SW 1271 (cell line): ENCODE data around the gene HCRTR1.
"Not testable (repeated sequence)": the region's sequence is repeated elsewhere in the genome, so short reads cannot be mapped to it uniquely, and the experiment has no call there.

Experiments used
- DNase-seq, 2 experiments: peaks; one replicate each; lab custom pipeline; 2025; lab: John Stamatoyannopoulos, UW

HCRTR1 gene

DNA sequence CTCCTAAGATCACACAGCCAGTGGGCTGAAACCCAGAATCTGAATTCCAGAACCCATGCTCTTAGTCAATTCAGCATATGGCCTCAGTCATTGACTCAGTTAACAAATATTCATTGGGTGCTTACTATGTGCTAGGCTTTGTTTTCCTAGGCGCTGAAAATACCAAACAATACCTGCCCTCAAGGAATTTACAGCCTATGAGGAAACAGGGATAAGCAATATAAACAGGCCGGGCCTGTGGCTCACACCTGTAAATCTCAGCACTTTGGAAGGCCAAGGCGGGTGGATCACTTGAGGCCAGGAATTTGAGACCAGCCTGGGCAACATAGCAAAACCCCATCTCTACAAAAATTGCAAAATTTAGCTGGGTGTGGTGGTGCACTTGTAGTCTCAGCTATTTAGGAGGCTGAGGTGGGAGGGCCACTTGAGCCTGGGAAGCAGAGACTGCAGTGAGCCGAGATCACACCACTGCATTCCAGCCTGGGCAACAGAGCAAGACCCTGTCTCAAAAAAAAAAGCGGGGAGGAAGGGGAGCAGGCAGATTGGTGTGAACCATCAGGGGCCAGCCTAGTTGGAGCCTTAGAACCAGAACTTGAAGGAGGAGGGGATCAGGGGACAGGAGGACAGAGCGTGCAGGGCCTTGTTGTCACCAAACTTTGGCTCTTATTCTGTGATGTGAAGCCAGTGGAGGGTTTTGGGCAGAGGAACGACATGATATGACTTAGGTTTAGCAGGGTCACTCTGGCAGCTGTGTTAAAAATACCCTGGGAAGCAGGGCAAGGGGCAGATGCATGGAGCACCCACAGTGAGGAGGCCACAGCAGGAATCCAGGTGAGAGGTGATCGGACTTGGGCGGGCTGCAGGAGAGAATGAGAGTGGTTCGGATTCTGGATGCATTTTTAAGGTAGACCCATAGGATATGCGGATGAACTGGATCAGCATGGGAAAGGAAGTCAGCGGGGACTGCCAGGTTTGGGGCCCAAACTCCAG is 35.4 kb upstream of the HCRTR1 start:
- no peak for DNase-seq

DNA sequence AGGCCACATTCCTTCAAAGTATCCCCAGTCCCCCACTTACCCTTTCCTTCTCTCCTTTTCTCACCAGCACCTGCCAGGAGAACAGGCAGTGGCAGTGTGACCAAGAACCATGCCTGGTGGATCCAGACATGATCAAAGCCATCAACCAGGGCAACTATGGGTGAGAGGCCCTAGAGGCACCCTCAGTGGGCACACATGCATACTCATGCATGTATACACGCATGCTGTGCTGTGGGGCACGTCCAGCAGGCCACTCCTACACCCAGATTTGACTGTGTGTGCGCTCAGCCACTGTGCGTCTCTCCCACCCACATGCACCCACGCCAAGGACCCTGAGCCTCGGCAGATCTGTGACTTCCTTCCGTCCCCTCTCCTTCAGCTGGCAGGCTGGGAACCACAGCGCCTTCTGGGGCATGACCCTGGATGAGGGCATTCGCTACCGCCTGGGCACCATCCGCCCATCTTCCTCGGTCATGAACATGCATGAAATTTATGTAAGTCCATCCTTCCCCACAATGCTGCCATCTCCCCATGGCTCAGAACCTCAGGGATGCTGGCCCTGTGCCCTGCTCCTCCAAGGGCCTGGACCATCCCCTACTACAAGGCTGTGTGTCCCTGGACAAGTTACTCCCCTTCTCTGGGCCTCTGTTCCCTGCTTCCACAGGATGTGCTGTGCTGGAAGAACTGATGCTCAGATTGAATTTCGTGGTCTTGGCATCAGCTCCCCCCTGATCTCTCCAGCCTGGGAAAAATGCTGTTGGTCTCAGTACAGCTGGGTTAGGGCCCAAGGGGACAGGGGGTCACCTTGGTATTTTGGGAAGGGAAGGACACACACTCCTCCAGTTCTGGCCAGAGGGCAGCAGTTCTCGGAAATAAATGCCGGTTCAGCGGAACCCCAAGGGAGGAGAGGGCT is 34.2 kb upstream of the HCRTR1 start:
- no peak for DNase-seq

DNA sequence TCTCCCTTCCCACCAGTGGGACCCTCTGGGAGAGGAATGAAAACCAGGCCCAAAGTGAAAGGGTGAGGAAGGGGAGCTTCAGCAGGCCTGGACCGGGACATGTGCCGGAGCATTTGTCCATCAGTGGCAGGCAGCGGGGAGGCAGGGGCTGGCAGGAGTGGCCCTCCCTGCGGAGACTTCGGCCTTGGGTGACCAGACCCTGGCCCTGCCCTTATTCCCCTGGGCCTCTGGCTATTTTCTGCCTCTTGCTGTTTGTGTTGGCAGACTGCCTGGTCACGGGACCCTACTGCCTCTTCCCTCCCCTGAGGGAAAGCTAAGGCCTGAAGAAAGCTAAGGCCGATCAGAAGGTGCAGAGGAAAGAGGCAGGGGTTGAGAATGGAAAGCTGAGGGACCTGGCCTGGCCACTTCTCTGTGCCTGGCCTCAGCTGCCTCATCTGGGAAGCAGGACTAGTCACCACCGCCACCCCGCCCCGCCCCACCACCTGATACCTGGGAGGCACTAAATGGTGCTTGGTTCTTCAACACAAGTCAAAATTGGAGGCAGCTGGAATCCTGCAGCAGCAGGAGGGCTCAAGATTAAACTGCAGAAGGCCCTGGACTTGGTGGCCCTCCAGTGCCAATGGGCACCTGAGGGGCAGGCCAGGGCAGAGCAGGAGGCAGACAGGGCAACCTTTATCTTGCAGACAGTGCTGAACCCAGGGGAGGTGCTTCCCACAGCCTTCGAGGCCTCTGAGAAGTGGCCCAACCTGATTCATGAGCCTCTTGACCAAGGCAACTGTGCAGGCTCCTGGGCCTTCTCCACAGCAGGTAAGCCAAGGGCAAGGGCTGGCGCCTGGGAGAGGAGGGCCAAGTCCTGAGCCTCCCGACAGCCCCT is 33.3 kb upstream of the HCRTR1 start:
- DNase-seq: no peak

DNA sequence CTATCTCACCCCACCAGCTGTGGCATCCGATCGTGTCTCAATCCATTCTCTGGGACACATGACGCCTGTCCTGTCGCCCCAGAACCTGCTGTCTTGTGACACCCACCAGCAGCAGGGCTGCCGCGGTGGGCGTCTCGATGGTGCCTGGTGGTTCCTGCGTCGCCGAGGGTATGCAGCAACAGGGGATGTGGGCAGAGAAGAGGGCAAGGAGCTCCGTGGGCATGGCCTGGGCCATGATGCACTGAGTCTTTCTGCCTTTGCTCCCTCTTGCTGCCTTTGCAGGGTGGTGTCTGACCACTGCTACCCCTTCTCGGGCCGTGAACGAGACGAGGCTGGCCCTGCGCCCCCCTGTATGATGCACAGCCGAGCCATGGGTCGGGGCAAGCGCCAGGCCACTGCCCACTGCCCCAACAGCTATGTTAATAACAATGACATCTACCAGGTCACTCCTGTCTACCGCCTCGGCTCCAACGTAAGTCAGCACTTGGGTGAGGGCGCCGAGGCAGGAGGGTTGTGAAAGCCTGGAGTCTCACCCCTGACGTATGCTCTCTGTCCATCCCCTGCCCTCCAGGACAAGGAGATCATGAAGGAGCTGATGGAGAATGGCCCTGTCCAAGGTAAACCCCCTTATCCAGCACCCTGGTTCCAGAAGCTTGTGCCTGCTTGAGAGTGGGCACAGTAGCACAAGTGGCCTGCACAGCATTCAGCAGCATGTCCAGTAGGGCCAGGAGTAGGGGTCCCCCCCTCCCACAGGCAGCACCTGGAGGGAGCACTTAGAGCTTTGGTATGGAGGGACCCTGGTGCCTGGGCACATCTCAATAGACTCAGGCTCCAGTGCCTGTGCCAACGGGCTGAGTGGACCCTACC is 32.4 kb upstream of the HCRTR1 start:
- no peak for DNase-seq

DNA sequence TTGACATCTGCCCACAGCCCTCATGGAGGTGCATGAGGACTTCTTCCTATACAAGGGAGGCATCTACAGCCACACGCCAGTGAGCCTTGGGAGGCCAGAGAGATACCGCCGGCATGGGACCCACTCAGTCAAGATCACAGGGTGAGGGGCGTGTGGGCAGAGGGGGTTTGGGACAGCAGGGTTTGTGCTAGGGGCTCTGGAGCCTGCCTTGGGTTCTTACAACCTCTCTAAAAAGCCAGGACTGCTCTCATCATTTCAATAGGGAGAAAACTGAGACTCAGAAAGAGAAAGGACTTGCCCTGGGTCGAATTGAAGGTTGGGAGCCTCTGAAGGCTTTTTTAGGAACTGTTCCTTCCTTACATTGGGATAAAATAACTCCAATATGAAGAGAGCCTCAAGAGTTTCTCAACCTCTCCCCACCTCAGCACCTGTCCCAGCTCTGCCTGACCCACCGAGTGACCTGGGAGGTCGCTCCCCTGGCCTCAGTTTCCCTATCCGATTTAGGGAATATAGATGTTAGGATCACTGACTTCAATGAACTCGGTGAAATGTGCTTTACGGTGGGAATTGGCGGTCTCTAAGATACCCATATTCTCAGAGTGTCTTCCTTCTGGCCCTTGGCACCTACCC is 31.6 kb upstream of the HCRTR1 start:
- no peak for DNase-seq

DNA sequence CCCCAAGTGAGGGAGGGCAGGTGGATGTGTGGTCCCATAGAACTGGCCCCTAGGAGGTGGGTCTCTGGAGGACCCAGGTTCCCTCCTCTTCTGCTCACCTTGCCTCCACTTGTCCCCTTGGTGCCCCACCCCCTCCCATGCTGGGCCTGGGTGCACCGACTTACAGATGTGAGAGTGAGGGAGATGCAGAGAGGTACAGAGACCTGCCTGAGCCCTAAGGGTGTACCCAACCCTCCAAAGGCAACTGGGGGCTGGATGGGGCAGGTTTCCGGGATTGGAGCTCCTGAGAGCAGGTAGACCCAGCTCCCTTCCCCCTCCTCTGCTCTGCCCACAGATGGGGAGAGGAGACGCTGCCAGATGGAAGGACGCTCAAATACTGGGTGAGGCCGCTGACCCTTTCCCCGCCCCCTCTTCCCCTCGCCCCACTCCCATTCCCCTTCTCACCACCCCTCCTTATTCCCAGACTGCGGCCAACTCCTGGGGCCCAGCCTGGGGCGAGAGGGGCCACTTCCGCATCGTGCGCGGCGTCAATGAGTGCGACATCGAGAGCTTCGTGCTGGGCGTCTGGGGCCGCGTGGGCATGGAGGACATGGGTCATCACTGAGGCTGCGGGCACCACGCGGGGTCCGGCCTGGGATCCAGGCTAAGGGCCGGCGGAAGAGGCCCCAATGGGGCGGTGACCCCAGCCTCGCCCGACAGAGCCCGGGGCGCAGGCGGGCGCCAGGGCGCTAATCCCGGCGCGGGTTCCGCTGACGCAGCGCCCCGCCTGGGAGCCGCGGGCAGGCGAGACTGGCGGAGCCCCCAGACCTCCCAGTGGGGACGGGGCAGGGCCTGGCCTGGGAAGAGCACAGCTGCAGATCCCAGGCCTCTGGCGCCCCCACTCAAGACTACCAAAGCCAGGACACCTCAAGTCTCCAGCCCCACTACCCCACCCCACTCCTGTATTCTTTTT is 30.8 kb upstream of the HCRTR1 start:
- no peak for DNase-seq

DNA sequence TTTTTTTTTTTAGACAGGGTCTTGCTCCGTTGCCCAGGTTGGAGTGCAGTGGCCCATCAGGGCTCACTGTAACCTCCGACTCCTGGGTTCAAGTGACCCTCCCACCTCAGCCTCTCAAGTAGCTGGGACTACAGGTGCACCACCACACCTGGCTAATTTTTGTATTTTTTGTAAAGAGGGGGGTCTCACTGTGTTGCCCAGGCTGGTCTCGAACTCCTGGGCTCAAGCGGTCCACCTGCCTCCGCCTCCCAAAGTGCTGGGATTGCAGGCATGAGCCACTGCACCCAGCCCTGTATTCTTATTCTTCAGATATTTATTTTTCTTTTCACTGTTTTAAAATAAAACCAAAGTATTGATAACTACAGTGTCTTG is 30.2 kb upstream of the HCRTR1 start:
- not testable (repeated sequence) for DNase-seq

DNA sequence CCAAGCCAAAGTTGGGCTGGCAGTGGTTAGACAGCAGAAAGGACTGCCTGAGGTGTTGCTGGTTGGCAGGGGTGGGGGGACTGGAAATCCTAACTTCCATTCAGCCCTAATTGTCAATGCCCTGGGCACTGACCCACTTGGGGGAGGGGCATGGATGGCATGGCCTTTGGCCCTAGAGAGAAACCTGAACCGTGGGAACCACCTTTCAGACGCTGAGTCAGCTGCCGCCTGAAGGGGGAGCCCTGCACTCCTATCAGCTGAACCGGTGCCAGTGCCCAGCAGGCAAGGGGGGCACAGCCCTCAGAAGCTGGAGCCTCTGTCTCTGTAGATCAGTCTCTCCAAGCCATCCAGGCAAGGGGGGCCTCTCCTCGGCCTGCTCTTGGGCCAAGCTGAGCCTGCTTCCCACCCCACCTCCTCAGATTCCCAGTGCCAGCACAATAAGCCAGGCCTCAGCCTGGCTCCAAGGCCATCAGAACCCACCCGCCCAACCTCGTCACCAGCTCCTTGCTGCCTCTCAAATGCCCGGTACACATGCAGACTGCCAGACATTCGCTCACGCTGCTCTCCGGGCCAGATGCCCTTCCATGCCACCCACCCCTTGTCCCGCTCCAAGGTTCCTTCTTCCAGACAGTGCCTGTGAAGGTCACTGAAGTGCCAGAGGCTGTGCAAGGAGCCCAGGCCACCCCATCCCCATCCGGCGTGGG is 29.6 kb upstream of the HCRTR1 start:
- peak in 1 of 2 experiments; percentile 46 for DNase-seq

DNA sequence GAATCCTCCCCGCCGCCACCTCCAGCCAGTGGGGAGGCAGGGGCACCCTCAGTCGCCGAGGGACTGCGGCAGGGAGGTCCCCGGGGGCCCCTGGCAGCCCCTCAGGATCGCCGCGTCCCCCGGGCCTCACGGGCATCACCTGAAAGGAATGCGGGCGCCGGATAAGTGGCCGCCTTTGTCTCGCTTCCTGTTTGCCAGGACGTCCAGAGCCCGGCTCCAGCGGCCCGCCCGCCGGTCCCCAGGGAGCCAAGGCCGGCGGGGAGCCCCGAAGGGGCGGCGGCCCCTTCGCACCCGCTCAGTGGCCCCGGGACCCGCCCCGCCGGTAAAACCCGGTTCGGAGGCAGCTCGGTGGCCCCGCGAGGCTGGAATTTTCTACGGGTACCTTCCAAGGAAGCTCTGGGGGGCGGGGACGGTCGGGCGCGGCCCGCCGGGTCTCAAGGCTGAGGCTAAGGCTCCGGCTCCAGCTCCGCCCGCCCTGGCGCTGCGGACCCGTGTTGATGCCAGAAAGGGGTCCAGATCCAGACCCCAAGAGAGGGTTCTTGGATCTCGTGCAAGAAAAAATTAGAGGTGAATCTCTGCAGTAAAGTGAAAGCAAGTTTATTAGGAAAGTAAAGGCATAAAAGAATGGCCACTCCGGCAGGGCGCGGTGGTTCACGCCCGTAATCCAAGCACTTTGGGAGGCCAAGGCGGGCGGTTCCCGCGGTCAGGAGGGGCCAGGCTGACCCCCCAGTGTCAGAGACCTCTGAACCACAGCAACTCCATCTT is 28.6 kb upstream of the HCRTR1 start:
- no peak for DNase-seq

DNA sequence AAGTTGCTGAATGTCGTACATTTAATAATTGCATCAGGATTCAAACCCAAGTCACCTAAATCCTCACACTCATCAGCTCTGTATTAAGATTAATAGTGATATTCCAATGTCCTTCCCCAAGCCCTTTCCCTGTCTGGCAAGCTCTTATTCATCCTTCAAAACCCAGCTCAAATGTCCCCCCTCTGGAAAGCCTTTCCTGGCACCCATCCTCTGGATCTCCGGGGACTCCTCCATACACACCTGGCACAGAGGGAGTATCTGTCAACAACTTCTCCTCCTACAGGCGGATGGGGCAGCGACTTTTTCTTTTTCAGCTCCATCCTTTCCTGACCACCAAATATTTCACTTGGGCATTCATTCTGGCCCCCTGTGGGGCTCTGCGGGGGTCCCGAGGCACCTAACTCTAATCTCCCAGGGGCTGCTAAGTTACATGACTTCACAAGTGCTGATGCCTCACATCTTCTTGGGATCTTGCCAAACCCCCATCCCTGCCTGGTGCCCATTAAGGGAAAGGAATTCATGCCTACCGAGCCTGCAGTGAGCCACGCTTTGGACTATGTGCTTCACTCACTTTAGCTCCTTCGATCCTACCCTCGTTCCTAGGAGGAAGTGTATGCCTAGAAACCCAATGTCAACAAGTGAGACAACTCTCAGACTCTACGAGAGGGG is 25.9 kb upstream of the HCRTR1 start:
- no peak for DNase-seq

DNA sequence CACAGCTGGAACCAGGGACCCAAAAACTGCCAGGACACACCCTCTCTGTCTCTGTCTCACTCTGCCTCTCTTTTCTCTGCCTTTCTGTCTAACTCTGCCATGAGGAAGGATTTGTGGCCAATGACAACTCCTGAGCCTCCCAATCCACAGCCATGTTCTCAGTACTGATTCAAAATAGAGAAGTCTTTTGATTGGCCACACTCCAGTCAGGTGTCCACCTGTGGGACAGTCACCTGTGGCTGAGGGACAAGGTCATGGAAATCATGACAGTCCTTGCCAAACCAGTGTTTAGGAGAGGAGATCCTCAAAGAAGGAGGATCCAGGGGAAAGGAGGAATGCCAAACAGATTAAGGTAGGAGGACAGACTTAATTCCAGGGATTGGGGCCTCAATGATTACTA is 25.4 kb upstream of the HCRTR1 start:
- DNase-seq: no peak

DNA sequence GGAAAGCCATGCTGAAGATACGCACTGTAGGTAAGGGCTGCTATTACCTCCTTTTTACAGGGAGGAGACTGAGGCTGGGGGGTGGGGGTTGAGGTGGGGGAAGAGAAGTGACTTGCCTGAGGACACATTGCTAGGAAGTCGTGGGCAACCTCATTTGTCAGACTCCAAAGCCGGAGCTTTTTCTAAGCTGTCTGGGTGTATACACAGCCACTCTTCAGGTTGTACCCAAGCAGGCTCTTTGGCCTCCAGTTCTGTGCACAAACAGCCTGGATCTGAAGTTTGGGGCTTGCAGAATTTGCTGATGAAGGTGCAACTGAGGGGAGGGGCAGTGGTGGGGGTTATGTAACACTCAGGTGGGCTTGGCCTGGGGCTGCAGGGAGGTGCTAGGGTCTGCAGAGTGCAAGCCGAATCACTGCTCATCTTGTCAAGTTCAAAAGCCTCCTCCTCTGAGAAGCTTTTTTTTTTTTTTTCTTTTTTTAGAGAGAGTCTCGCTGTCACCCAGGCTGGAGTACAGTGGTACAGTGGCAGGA is 24.3 kb upstream of the HCRTR1 start:
- no peak for DNase-seq

DNA sequence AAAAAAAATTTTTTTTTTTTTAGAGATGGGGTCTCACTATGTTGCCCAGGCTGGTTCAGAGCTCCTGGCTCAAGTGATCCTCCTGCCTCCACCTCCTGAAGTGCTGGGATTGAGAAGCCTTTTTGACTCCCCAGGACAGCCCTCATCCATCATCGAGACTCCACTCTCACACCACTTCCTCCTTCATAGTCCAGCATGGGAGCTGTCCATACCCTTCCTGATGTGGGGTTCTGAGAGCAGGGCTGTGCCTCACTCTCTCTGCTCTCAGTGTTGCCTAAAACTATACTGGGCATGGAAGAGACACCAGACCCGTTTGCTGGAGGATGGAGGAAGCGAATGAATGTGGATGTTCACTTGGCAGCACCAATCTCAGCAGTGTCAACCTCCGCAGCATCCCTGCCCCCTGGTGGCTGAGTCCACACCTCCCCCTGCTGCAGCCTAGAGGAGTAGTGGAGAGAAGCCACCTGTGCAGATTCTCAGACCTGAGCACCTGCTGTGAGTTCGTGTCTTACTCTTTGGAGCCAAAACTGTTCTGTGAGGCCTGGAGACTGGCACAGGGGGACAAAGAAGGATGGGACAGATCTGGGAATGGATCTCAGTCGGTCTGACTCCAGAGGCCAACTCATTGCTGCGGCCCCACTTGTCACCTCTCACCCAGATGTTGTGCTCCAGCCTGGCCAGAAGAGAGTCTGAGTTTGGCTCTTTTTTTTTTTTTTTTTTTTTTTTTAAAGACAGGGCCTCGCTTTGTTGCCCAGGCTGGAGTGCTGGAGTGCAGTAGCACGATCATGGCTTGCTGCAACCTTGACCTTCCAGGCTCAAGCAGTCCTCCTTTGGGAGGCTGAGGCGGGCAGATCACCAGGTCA is 23.5 kb upstream of the HCRTR1 start:
- peak in 1 of 2 experiments; percentile 50 for DNase-seq

DNA sequence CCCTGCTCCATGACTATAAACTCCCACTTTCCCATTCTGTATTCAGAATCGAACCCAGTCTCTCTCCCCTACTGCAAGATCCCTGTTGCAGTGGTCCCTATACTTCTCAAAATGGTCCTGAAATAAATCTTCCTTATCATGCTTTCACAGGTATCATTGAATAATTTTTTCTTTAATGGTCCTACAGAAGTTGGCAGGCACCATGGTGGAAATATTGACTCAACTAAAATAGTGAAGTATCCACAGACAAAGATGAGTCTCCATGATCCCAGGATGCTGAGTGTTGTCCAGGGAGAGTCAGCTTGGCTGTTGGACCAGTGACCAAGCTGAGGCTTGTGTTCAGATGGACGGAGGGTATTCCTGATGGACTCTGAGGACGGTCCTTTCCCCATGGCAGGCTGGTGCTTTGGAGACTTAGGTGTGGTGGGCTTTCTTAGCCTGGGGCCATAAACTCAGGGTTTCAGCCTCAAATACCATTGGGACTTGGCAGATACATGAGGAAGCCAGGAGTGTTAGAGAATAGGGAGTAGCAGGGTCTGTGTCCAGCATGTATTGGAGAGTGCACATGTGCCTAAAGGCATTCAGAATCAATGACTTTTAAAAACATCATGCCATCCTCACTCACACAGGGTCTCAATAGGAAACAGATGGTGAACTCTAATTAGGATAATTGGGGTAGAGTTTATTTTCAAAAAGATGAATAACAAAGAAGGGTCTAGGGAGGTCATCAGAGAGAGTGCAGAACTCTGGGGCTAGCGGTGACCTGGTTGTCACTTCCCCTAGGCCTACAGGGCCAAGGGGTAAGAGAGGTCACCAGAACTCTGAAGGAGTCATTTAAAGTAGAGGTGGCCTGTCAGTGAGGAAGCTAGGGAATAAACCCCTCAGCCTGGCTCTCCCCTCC is 21.4 kb upstream of the HCRTR1 start:
- no peak for DNase-seq

DNA sequence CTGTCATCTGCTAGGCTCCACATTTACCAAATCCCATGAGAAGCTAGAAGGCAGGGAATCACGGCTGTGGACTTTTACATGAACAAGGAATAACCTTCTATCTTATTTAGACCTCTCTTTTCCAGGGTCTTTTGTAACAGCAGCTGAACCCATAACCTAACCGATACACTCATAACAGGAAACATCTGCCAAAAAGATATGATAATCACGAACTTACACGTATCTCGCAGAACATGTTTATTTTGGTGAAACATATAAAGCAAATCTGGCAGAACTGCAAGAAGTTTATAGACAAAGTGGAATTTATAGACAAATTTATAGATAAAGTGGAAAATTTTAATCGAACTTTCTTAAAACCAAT is 20.8 kb upstream of the HCRTR1 start:
- no peak for DNase-seq
